WI38 (cell line): ENCODE measurements around the gene RSKR.

Source experiments
- H3K4me3 ChIP-seq: 2 replicates; pipeline ENCODE4 v1.5.1; 2011; ENCODE audit warnings: low read depth, mild to moderate bottlenecking, control low read depth, low read length
- CTCF ChIP-seq: IDR thresholded peaks from 2 replicates; pipeline ENCODE4 v1.5.1; 2012; ENCODE audit warnings: low read depth, mild to moderate bottlenecking, control low read depth, low read length

The RSKR gene

GRCh38 chr17:28599311-28600184 is 14.4 kb downstream of the RSKR start:
- peak overlapping the region; percentile 83 for H3K4me3 ChIP-seq
- no peak for TF ChIP-seq CTCF

- TF ChIP-seq CTCF: no peak
These were observed 15.1 kb downstream of the RSKR start, which contains the start of gene SPAG5 for GRCh38 chr17:28598799-28599310. Gene SPAG5, minus strand, starts transcription at chr17:28599025. Its CDS starts 79 bp downstream, at chr17:28598946.

GRCh38 chr17:28598389-28598788 is 15.6 kb downstream of the RSKR start:
- no peak for TF ChIP-seq CTCF
- peak overlapping the region; percentile 83 for H3K4me3 ChIP-seq

More at GRCh38 chr17:28598799-28599310, 15.1 kb downstream of the RSKR start, which contains the start of gene SPAG5:
- H3K4me3 ChIP-seq: peak within 1 kb of the TSS; percentile 83

DNA sequence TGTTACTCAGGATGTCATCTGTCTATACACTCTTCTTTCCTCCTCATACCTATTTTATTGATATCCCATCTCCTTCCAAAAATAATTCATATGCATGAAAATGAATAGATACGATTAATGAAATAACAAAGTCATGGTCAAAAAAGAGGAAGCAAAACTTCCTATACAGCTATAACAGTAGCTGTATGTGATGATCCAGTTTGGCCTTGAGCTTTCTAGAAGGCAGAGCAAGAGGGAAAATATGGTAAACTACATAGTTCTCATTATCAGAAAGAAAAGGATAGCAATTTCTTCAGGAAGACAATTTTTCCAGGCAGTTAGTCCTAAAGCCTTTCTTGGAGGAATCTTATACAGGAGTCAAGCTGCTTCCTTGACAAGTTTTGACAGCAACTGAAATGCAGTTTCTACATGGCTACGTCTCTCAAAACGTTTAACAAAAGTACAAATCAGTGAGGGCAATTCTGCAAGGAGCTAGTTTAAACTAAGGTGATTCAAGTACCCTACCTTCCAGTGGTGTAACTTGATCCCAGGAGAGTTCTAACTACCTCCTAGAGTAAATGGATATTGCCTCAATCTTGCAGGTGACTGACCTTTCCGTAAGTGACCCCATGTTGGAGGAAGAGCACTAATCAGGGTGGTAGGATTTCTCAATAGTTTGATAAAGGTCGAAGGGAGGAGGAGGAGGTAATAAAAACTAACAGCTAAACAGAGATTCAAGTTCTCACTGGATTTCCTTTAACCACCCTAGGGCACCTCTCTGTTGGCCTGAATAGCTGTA is 16.2 kb downstream of the RSKR start:
- peak overlapping the region; percentile 83 for H3K4me3 ChIP-seq
- TF ChIP-seq CTCF: no peak

DNA sequence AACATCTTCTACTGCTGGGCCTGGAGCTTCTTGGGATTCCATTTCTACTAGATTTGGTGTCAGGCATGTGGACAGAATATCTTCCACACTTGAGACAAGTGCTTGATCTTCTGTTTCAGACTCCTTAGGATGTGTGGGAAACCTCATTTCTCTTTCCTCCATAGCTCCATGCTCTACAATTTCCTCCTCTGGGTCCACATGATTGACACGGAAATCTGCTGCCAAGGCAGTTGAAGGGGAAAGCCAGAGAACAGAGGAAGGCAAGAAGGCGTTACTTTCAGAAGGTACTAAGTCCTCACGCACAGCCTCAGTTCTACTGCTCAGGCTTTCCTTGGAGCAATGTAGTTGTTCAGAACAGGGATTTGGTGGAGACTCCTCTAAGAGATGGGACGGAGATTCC is 21.7 kb downstream of the RSKR start:
- TF ChIP-seq CTCF: no peak
- no peak overlapping the region for H3K4me3 ChIP-seq

DNA sequence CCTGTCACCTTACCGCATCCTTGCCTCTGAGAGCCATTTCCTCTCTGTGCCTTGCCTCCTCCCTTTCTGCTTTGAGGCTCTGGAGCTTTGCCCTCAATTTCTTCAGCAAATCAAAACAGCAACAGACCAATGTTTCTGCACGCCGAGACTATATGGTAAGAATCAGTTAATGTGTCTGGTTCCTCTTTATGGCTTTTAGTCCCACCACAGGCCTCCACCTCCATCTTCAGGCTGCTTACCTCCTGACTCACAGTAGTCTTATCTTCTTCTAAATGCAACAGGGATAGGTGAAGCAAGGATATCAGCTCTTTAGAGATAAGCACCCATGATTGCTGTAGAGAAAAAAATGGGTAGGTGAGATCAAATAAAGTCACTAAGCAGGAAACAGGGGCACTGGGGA is 28.1 kb downstream of the RSKR start:
- H3K4me3 ChIP-seq: no peak overlapping the region
- TF ChIP-seq CTCF: no peak

DNA sequence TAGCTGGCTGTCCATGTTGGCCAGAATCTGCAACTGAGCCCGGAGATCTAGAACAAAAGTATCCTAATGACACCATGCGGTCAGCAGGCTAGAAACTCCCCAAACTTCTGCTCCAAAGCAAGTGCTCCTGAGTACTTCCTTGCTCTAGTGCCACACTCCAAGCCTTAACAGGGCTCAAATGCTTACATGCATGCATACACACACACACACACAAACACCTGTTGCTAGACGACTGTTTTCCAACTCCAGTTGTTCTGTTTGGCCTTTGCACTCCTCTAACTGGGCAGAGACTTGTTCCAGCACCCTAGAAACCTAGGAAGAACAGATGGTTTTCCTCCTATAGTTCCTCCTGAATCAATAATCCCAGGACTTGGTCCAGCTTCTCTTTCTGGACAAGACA is 29.6 kb downstream of the RSKR start:
- no peak for TF ChIP-seq CTCF
- no peak overlapping the region for H3K4me3 ChIP-seq
